HEK293 (cell line): ENCODE results near the gene PDE10A.

Source experiments
- CTCF ChIA-PET: fragments of 350-600 bp; formaldehyde crosslinking; extraction: SDS; loops from one replicate; lab custom pipeline; 2021; ENCODE audit warnings: antibody characterized with exemption; lab: Yijun Ruan, JAX
- POLR2A ChIA-PET: fragments of 300-600 bp; formaldehyde crosslinking; extraction: SDS; loops from one replicate; lab custom pipeline; 2020; ENCODE audit warnings: antibody characterized with exemption, inconsistent platforms; lab: Yijun Ruan, JAX
- H3K27ac ChIP-seq: fragments of 200-500 bp; sonication (Bioruptor generic); 2 replicates; pipeline ENCODE4 v1.5.1; 2014; ENCODE audit warnings: low read depth, low read length, control low read depth, inconsistent platforms; ENCODE audit errors: extremely low read depth
- H3K36me3 ChIP-seq, 2 experiments: fragments of 200-500 bp in 1 of 2; sonication (Bioruptor generic) in 1 of 2; 1 replicate in 1 of 2; 2 replicates in 1 of 2; pipeline ENCODE4 v1.5.1; 2014 to 2017; ENCODE audit warnings: inconsistent platforms in 2 of 2, low read length in 2 of 2; ENCODE audit not compliant: control insufficient read depth in 2 of 2, insufficient read depth in 1 of 2
- H3K4me1 ChIP-seq: fragments of 200-500 bp; sonication (Bioruptor generic); 2 replicates; pipeline ENCODE4 v1.5.1; 2014; ENCODE audit warnings: mild to moderate bottlenecking, low read length, inconsistent platforms; ENCODE audit not compliant: control insufficient read depth, insufficient read depth
- H3K4me3 ChIP-seq: 2 replicates; pipeline ENCODE4 v1.5.1; 2011; ENCODE audit warnings: low read depth, mild to moderate bottlenecking, control low read depth, low read length, moderate library complexity
- H3K9me3 ChIP-seq: fragments of 200-500 bp; sonication (Bioruptor generic); 2 replicates; pipeline ENCODE4 v1.5.1; 2014; ENCODE audit warnings: low read depth, low read length, inconsistent platforms; ENCODE audit not compliant: control insufficient read depth, insufficient read depth
- BCL11B ChIP-seq: fragments of 450-650 bp; formaldehyde crosslinking; IDR thresholded peaks from 2 replicates; pipeline ENCODE4 v1.5.1; 2016; ENCODE audit warnings: low read depth, missing biosample characterization, missing genetic modification characterization
- HOXA7 ChIP-seq: sonication (generic); formaldehyde crosslinking; IDR thresholded peaks from 2 replicates; pipeline ENCODE4 v1.8.1; 2022; ENCODE audit warnings: missing genetic modification reagents, borderline replicate concordance
- KLF8 ChIP-seq: fragments of 450-650 bp; formaldehyde crosslinking; IDR thresholded peaks from 2 replicates; pipeline ENCODE4 v1.5.1; 2016; ENCODE audit warnings: missing biosample characterization, missing genetic modification characterization
- MYNN ChIP-seq: fragments of 450-650 bp; formaldehyde crosslinking; IDR thresholded peaks from 2 replicates; pipeline ENCODE4 v1.5.1; 2016; ENCODE audit warnings: missing biosample characterization, missing genetic modification characterization, borderline replicate concordance
- PRDM1 ChIP-seq: fragments of 450-650 bp; formaldehyde crosslinking; IDR thresholded peaks from 2 replicates; pipeline ENCODE4; 2016; ENCODE audit warnings: missing biosample characterization, missing genetic modification characterization
- REPIN1 ChIP-seq: fragments of 450-650 bp; formaldehyde crosslinking; IDR thresholded peaks from 2 replicates; pipeline ENCODE4 v1.5.1; 2017; ENCODE audit warnings: missing biosample characterization, missing genetic modification characterization, low read depth
- SP3 ChIP-seq: fragments of 450-650 bp; formaldehyde crosslinking; IDR thresholded peaks from 2 replicates; pipeline ENCODE4 v1.5.1; 2016; ENCODE audit warnings: missing biosample characterization, missing genetic modification characterization
- TRIM28 ChIP-seq: IDR thresholded peaks from 2 replicates; pipeline ENCODE4 v1.6.1; 2011; ENCODE audit warnings: low read length, control low read depth, borderline replicate concordance
- YY1 ChIP-seq: fragments of 450-650 bp; formaldehyde crosslinking; IDR thresholded peaks from 2 replicates; pipeline ENCODE4 v1.5.1; 2018; ENCODE audit warnings: missing biosample characterization, missing genetic modification characterization
- ZBTB17 ChIP-seq: fragments of 450-650 bp; formaldehyde crosslinking; IDR thresholded peaks from 2 replicates; pipeline ENCODE4 v1.5.1; 2016; ENCODE audit warnings: missing biosample characterization, missing genetic modification characterization
- ZFHX2 ChIP-seq: fragments of 450-650 bp; formaldehyde crosslinking; conservative IDR thresholded peaks from 2 replicates; pipeline ENCODE4 v1.5.1; 2016; ENCODE audit warnings: missing biosample characterization, missing genetic modification characterization
- ZNF140 ChIP-seq: fragments of 450-650 bp; formaldehyde crosslinking; IDR thresholded peaks from 2 replicates; pipeline ENCODE4 v1.5.1; 2016; ENCODE audit warnings: missing biosample characterization, missing genetic modification characterization
- ZNF19 ChIP-seq: fragments of 450-650 bp; formaldehyde crosslinking; IDR thresholded peaks from 2 replicates; pipeline ENCODE4; 2016; ENCODE audit warnings: missing biosample characterization, missing genetic modification characterization, low read depth
- ZNF211 ChIP-seq: fragments of 450-650 bp; formaldehyde crosslinking; IDR thresholded peaks from 2 replicates; pipeline ENCODE4 v1.5.1; 2016; ENCODE audit warnings: low read depth, missing biosample characterization, missing genetic modification characterization
- ZNF274 ChIP-seq, 2 experiments: fragments of 200-500 bp in 1 of 2; fragments of 450-650 bp in 1 of 2; sonication (Bioruptor generic) in 1 of 2; formaldehyde crosslinking in 1 of 2; IDR thresholded peaks; 2 replicates each; pipeline versions ENCODE4 v1.5.1 to v1.6.1; 2014 to 2016; ENCODE audit warnings: borderline replicate concordance in 1 of 2, inconsistent platforms in 1 of 2, low read length in 1 of 2, missing biosample characterization in 1 of 2, missing genetic modification characterization in 1 of 2
- ZNF426 ChIP-seq: fragments of 450-650 bp; formaldehyde crosslinking; IDR thresholded peaks from 2 replicates; pipeline ENCODE4 v1.5.1; 2017; ENCODE audit warnings: missing biosample characterization, missing genetic modification characterization, mild to moderate bottlenecking, inconsistent platforms, moderate library complexity
- ZNF501 ChIP-seq: fragments of 450-650 bp; formaldehyde crosslinking; IDR thresholded peaks from 2 replicates; pipeline ENCODE4 v1.5.1; 2016; ENCODE audit warnings: missing biosample characterization, missing genetic modification characterization
- ZNF514 ChIP-seq: fragments of 450-650 bp; formaldehyde crosslinking; IDR thresholded peaks from 2 replicates; pipeline ENCODE4 v1.5.1; 2016; ENCODE audit warnings: missing biosample characterization, missing genetic modification characterization
- ZNF629 ChIP-seq: fragments of 450-650 bp; formaldehyde crosslinking; IDR thresholded peaks from 2 replicates; pipeline ENCODE4 v1.5.1; 2017; ENCODE audit warnings: missing biosample characterization, missing genetic modification characterization
- ZNF660 ChIP-seq: fragments of 450-650 bp; IDR thresholded peaks from 2 replicates; pipeline ENCODE4 v1.5.1; 2018; ENCODE audit warnings: missing biosample characterization, mild to moderate bottlenecking, missing genetic modification characterization
- ZSCAN30 ChIP-seq: fragments of 450-650 bp; IDR thresholded peaks from 2 replicates; pipeline ENCODE4 v1.5.1; 2018; ENCODE audit warnings: missing biosample characterization, mild to moderate bottlenecking, missing genetic modification characterization, moderate library complexity
- TF ChIP-seq, protein P1 (sequence below): fragments of 450-650 bp; formaldehyde crosslinking; IDR thresholded peaks from 2 replicates; pipeline ENCODE4 v1.5.1; 2016; ENCODE audit warnings: missing biosample characterization, missing genetic modification characterization, borderline replicate concordance
- TF ChIP-seq, protein P2 (sequence below): fragments of 450-650 bp; formaldehyde crosslinking; IDR thresholded peaks from 2 replicates; pipeline ENCODE4 v1.5.1; 2016; ENCODE audit warnings: missing biosample characterization, missing genetic modification characterization
- TF ChIP-seq, protein P3 (sequence below): fragments of 450-650 bp; formaldehyde crosslinking; IDR thresholded peaks from 2 replicates; pipeline ENCODE4 v1.5.1; 2016; ENCODE audit warnings: missing biosample characterization, missing genetic modification characterization

PDE10A gene

DNA sequence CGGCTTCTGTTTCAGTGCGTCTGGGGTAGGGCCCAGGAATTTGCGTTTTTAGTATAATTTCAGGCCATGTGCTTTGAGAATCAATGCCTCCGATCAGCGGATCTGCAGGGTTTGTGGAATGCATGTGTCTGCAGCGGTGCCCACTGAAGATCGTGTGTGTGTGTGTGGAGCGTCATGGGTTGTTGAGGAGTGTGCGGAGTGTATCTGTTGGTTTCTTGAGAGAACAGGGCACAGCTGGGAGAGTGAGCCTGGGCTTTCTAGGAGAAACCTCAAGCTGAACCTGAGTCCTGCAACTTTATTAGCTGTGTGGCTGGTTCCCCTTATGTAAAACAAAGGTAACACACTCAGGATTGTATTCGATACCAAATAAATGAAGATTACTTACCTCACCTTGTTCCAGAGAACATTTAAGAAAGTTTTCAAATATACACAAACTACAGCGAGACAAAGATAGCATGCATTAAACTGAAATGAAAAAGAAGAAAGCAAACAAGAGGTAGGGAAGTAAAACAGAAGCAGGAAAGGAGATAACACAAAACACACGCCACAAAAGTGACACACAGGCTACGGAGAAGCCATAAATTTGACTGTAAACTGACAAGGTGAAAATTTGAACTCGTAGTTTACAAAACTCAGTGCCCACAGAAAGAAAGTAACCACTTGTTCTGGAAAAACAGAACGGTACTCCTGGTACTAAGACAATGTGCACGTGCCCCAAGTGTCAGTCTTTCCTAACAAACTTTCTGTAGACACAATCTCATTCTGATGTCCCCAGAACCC lies 28.8 kb downstream of the PDE10A start:
- Histone ChIP-seq H3K9me3 (no peaks in the 10 kb centered on the region), H3K36me3 (no peaks in the 10 kb centered on the region), H3K4me3 (no peak overlapping the region), H3K27ac (no peak overlapping the region), H3K4me1 (peaks cover 21% of the 10 kb centered on the region; the same call in 1 of the 2 replicates)
- ChIA-PET POLR2A (no interaction called here), CTCF (interaction anchor here (0.7 kb wide), 1 partner anchor 31 kb away, joined by 4 read pairs; no protein-coding TSS in a partner anchor)
- TF ChIP-seq SP3 (no peak), ZNF274 (IDR thresholded peaks at IDR 0.05; ENCODE audit: low read length) (no peak), ZNF274 (tag by site-specific recombination; IDR thresholded peaks at IDR 0.05; ENCODE audit: borderline replicate concordance) (no peak), ZNF501 (tag by site-specific recombination) (no peak), ZNF211 (no peak), HOXA7 (CRISPR knock-in tag) (no peak), REPIN1 (tag by site-specific recombination) (no peak), MYNN (no peak), TRIM28 (peak; percentile 52; the same call in 1 of the 2 replicates)

DNA sequence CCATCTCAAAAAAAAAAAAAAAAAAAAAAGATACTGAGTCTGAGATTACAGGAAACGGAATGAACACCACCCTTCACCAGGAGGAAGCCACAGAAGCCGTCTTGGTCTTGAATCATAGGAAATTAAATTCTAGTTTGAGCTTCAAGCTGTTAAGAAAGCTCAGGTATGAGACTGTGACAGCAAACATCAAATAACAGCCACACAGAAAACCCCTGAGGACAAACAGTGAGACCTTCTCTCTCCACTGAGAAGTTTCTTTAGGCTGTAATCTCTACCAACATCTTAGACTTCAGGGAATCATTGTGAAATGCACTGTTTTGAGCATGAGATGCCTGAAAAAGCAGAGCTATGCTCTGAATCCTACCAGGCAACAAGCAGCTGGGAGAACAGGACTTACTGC lies 30.8 kb downstream of the PDE10A start:
- CTCF ChIA-PET: interaction anchor here (1.0 kb wide), 1 partner anchor 15 kb away, joined by 3 read pairs; no protein-coding TSS in a partner anchor
- POLR2A ChIA-PET: interaction anchor here (0.7 kb wide), 1 partner anchor 11 kb away, joined by 5 read pairs; no protein-coding TSS in a partner anchor
- H3K4me3 ChIP-seq: no peak overlapping the region
- no peak overlapping the region for H3K27ac ChIP-seq
- H3K36me3 ChIP-seq: no peaks in the 10 kb centered on the region
- no peak for TF ChIP-seq BCL11B (tag by site-specific recombination)
- TF ChIP-seq ZNF660 (tag by site-specific recombination): no peak
- TF ChIP-seq, protein P1, sequence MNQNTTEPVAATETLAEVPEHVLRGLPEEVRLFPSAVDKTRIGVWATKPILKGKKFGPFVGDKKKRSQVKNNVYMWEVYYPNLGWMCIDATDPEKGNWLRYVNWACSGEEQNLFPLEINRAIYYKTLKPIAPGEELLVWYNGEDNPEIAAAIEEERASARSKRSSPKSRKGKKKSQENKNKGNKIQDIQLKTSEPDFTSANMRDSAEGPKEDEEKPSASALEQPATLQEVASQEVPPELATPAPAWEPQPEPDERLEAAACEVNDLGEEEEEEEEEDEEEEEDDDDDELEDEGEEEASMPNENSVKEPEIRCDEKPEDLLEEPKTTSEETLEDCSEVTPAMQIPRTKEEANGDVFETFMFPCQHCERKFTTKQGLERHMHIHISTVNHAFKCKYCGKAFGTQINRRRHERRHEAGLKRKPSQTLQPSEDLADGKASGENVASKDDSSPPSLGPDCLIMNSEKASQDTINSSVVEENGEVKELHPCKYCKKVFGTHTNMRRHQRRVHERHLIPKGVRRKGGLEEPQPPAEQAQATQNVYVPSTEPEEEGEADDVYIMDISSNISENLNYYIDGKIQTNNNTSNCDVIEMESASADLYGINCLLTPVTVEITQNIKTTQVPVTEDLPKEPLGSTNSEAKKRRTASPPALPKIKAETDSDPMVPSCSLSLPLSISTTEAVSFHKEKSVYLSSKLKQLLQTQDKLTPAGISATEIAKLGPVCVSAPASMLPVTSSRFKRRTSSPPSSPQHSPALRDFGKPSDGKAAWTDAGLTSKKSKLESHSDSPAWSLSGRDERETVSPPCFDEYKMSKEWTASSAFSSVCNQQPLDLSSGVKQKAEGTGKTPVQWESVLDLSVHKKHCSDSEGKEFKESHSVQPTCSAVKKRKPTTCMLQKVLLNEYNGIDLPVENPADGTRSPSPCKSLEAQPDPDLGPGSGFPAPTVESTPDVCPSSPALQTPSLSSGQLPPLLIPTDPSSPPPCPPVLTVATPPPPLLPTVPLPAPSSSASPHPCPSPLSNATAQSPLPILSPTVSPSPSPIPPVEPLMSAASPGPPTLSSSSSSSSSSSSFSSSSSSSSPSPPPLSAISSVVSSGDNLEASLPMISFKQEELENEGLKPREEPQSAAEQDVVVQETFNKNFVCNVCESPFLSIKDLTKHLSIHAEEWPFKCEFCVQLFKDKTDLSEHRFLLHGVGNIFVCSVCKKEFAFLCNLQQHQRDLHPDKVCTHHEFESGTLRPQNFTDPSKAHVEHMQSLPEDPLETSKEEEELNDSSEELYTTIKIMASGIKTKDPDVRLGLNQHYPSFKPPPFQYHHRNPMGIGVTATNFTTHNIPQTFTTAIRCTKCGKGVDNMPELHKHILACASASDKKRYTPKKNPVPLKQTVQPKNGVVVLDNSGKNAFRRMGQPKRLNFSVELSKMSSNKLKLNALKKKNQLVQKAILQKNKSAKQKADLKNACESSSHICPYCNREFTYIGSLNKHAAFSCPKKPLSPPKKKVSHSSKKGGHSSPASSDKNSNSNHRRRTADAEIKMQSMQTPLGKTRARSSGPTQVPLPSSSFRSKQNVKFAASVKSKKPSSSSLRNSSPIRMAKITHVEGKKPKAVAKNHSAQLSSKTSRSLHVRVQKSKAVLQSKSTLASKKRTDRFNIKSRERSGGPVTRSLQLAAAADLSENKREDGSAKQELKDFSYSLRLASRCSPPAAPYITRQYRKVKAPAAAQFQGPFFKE (tag by site-specific recombination): no peak
- TF ChIP-seq KLF8 (tag by site-specific recombination): no peak
- no peak for TF ChIP-seq ZNF426
- TF ChIP-seq ZNF629 (tag by site-specific recombination): no peak
- TF ChIP-seq ZSCAN30 (tag by site-specific recombination): no peak
- TF ChIP-seq YY1 (tag by site-specific recombination): no peak
- TF ChIP-seq ZFHX2 (tag by site-specific recombination): no peak
- TF ChIP-seq PRDM1 (tag by site-specific recombination): no peak
- TF ChIP-seq ZNF19 (tag by site-specific recombination): no peak
- TF ChIP-seq, protein P2, sequence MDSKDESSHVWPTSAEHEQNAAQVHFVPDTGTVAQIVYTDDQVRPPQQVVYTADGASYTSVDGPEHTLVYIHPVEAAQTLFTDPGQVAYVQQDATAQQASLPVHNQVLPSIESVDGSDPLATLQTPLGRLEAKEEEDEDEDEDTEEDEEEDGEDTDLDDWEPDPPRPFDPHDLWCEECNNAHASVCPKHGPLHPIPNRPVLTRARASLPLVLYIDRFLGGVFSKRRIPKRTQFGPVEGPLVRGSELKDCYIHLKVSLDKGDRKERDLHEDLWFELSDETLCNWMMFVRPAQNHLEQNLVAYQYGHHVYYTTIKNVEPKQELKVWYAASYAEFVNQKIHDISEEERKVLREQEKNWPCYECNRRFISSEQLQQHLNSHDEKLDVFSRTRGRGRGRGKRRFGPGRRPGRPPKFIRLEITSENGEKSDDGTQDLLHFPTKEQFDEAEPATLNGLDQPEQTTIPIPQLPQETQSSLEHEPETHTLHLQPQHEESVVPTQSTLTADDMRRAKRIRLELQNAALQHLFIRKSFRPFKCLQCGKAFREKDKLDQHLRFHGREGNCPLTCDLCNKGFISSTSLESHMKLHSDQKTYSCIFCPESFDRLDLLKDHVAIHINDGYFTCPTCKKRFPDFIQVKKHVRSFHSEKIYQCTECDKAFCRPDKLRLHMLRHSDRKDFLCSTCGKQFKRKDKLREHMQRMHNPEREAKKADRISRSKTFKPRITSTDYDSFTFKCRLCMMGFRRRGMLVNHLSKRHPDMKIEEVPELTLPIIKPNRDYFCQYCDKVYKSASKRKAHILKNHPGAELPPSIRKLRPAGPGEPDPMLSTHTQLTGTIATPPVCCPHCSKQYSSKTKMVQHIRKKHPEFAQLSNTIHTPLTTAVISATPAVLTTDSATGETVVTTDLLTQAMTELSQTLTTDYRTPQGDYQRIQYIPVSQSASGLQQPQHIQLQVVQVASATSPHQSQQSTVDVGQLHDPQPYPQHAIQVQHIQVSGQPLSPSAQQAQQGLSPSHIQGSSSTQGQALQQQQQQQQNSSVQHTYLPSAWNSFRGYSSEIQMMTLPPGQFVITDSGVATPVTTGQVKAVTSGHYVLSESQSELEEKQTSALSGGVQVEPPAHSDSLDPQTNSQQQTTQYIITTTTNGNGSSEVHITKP: peak; percentile 79
- TF ChIP-seq ZNF514 (tag by site-specific recombination): no peak
- TF ChIP-seq ZBTB17 (tag by site-specific recombination): no peak
- TF ChIP-seq, protein P3, sequence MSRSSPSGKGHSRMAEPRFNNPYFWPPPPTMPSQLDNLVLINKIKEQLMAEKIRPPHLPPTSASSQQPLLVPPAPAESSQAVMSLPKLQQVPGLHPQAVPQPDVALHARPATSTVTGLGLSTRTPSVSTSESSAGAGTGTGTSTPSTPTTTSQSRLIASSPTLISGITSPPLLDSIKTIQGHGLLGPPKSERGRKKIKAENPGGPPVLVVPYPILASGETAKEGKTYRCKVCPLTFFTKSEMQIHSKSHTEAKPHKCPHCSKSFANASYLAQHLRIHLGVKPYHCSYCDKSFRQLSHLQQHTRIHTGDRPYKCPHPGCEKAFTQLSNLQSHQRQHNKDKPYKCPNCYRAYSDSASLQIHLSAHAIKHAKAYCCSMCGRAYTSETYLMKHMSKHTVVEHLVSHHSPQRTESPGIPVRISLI (tag by site-specific recombination): peak; percentile 36; the same call in 1 of the 2 replicates
- no peak for TF ChIP-seq ZNF140 (tag by site-specific recombination)
- TF ChIP-seq, all 188 proteins: peak for 2
- Histone ChIP-seq H3K4me1 (peaks cover 18% of the 10 kb centered on the region; the same call in 1 of the 2 replicates), H3K9me3 (no peaks in the 10 kb centered on the region)
